ENCODE results near the gene MTMR2. TPM values are rescaled to one million over a fixed set of nuclear protein-coding genes. Genes with fewer than 3 reads are reported as not detected.

Gene MTMR2
- total RNA-seq, 4 donors from 2014 or later: 14.7 to 35.2 (median 18.4) TPM

GRCh38 chr11:95943546-95943945 is 19.6 kb upstream of the MTMR2 start:
- no peak for TF ChIP-seq POLR2A (IDR thresholded peaks at IDR 0.05)
- no peak for TF ChIP-seq CTCF (IDR thresholded peaks at IDR 0.05)
- TF ChIP-seq POLR2AphosphoS5 (IDR thresholded peaks at IDR 0.05): no peak
- TF ChIP-seq EP300 (IDR thresholded peaks at IDR 0.05; ENCODE audit: low read depth): no peak

GRCh38 chr11:95939091-95939490 is 15.2 kb upstream of the MTMR2 start:
- no peak for DNase-seq
- no peaks in the 10 kb centered on the region for H3K9me3 ChIP-seq
- H3K27me3 ChIP-seq: no peaks in the 10 kb centered on the region
- no peak for TF ChIP-seq CTCF (IDR thresholded peaks at IDR 0.05)
- TF ChIP-seq POLR2A (IDR thresholded peaks at IDR 0.05): no peak
- no peak for TF ChIP-seq EP300 (IDR thresholded peaks at IDR 0.05; ENCODE audit: low read depth)
- no peak for TF ChIP-seq POLR2AphosphoS5 (IDR thresholded peaks at IDR 0.05)
- H3K4me1 ChIP-seq: no peaks in the 10 kb centered on the region
- intact Hi-C loops (cut with DNase I; ENCODE audit: low total_unique reads): no loop called here
- no peaks in the 10 kb centered on the region for H3K36me3 ChIP-seq
- WGBS, 2 donors (ENCODE audit: low coverage in 1 of 2): 78 to 90% methylated on average over 6 of the region's 6 CpGs
- in situ Hi-C loops (cut with MboI; ENCODE audit: low pct_ligation_motif_present in 1 of 4, low pct_unique_long_range_greater_than_20kb in 1 of 4, low sequenced_read_pairs in 3 of 4): no loop called here
- H3K27ac ChIP-seq: no peak overlapping the region
- no peak overlapping the region for H3K4me3 ChIP-seq

More at GRCh38 chr11:95943546-95943945, 19.6 kb upstream of the MTMR2 start:
- intact Hi-C loops (cut with DNase I; ENCODE audit: low total_unique reads) (no loop called here), in situ Hi-C loops (cut with MboI; ENCODE audit: low pct_ligation_motif_present in 1 of 4, low pct_unique_long_range_greater_than_20kb in 1 of 4, low sequenced_read_pairs in 3 of 4) (no loop called here)
- 78 to 80% methylated on average over 1 of the region's 1 CpG for WGBS, 2 donors (ENCODE audit: low coverage in 1 of 2)
- no peak for DNase-seq
- Histone ChIP-seq H3K9me3 (peaks cover 3 to 9% of the 10 kb centered on the region in 2 donors), H3K4me3 (no peak overlapping the region), H3K4me1 (no peaks in the 10 kb centered on the region), H3K36me3 (no peaks in the 10 kb centered on the region), H3K27ac (no peak overlapping the region), H3K27me3 (no peaks in the 10 kb centered on the region)

- in situ Hi-C loops (cut with MboI; ENCODE audit: low pct_ligation_motif_present in 1 of 4, low pct_unique_long_range_greater_than_20kb in 1 of 4, low sequenced_read_pairs in 3 of 4): no loop called here
- Histone ChIP-seq H3K9me3 (no peaks in the 10 kb centered on the region), H3K4me1 (no peaks in the 10 kb centered on the region), H3K4me3 (no peak overlapping the region), H3K27me3 (no peaks in the 10 kb centered on the region), H3K36me3 (no peaks in the 10 kb centered on the region), H3K27ac (no peak overlapping the region)
- no peak for TF ChIP-seq EP300 (IDR thresholded peaks at IDR 0.05; ENCODE audit: low read depth)
- no peak for TF ChIP-seq CTCF (IDR thresholded peaks at IDR 0.05)
- no peak for TF ChIP-seq POLR2A (IDR thresholded peaks at IDR 0.05)
- TF ChIP-seq POLR2AphosphoS5 (IDR thresholded peaks at IDR 0.05): no peak
- intact Hi-C loops (cut with DNase I; ENCODE audit: low total_unique reads): no loop called here
- DNase-seq: no peak
These were observed 13.5 kb upstream of the MTMR2 start for GRCh38 chr11:95937358-95937757.

GRCh38 chr11:95933594-95933993 is 9.7 kb upstream of the MTMR2 start:
- no peak overlapping the region for H3K4me3 ChIP-seq
- in situ Hi-C loops (cut with MboI; ENCODE audit: low pct_ligation_motif_present in 1 of 4, low pct_unique_long_range_greater_than_20kb in 1 of 4, low sequenced_read_pairs in 3 of 4): no loop called here
- no peaks in the 10 kb centered on the region for H3K36me3 ChIP-seq
- H3K4me1 ChIP-seq: no peaks in the 10 kb centered on the region
- no peaks in the 10 kb centered on the region for H3K27me3 ChIP-seq
- WGBS, 2 donors (ENCODE audit: low coverage in 1 of 2): 77 to 100% methylated on average over 1 to 5 of the region's 5 CpGs
- intact Hi-C loops (cut with DNase I; ENCODE audit: low total_unique reads): no loop called here
- peaks cover 0 to 3% of the 10 kb centered on the region in 2 donors for H3K9me3 ChIP-seq
- no peak overlapping the region for H3K27ac ChIP-seq
- TF ChIP-seq CTCF (IDR thresholded peaks at IDR 0.05): no peak
- TF ChIP-seq EP300 (IDR thresholded peaks at IDR 0.05; ENCODE audit: low read depth): no peak
- TF ChIP-seq POLR2A (IDR thresholded peaks at IDR 0.05): no peak
- no peak for TF ChIP-seq POLR2AphosphoS5 (IDR thresholded peaks at IDR 0.05)
- DNase-seq: no peak

All from transverse colon (tissue), 4 donors.